Measurements from ENCODE around the gene SERTM2.
A peak's percentile ranks its signal among the peaks of the same experiment; 100 is the strongest.
"Not testable (repeated sequence)": the region's sequence is repeated elsewhere in the genome, so short reads cannot be mapped to it uniquely, and the experiment has no call there.

Gene SERTM2

DNA sequence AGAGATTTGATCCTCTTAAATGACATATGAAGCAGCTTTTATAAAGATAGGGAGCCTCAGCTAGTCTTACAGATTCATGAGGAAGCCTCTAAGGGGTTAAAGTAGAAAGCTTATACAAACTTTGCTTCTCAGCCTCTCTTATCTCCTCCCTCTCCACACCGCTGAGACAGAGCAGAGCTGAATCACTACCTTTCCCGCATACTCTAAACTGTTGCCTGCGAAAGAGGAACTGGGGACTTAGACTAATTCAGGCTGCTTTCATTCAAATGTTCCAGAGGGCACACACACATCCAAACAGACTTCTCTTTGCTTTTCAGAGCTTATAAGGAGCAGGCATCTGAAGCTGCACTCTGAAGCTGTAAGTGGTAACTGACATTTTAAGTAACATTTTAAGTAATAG lies at the start of gene SERTM2:
Gene SERTM2 (plus strand): TSS at position 169 of the 400 bp plus-strand sequence. CDS start 7,213 bp downstream, outside the sequence.
- no peak for DNase-seq

DNA sequence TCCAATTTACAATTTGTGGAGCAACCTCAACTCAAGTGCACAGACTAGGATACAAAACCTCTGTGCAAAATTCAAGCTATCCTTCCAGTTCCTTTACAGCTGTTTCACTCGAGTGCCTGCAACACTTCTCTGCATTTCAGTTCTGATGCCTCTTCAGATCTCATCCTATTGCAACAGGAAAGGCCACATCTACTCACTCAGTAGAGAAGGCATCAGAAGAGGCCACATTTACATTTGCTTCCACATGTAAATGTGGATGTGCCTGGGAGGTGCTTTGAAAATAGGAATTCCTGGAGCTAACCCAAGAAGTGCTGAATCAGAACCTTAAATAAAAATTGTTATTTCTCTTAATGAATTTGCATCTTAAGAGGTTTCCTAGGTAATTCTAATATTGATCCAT lies 45.8 kb upstream of the SERTM2 start:
- no peak for DNase-seq

DNA sequence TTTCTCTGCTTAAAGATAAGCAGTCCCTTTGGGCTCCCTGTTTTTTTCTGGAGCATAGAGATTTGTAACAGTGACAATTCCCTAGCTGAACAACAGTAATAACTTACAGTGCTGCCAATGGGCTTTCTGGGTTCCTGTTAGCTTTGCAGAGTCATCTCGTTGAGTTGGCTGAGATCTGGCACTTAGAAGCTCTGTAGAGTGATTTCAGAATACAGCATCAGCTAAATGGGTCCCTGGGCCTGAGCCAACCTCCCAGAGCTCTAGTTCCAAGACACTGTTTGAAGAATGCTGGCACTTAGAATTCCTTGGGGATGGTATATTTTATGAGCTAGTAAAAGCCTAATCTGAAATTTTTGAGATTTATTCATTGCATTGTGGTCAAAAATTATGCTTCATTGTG lies 43.5 kb upstream of the SERTM2 start:
- no peak for DNase-seq

- DNase-seq, result no peak
Observed at GRCh38 chrX:111470681-111471403, 40.6 kb upstream of the SERTM2 start.

- no peak for DNase-seq
Observed at GRCh38 chrX:111481896-111482295, 29.5 kb upstream of the SERTM2 start.

GRCh38 chrX:111483135-111483534 lies 28.3 kb upstream of the SERTM2 start:
- DNase-seq, result peak; percentile 92

DNA sequence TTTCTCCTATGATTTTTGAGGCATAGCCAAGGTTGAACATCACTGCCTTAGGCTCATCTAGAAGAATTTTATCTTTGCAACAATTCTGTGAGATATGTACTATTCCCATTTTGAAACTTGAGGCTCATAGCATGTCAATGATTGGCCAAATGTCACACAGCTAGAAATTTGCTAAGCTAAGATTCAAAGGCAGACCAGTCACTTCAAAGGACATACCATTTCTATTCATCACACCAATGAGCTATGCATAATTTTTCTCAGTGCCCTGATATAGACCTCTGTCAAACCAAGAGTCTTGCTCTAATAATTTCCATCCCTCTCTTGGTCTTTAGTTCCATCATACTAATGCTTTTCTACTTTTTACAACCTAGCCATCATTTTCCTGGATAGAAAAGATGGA lies 27.6 kb upstream of the SERTM2 start:
- DNase-seq, result no peak

DNA sequence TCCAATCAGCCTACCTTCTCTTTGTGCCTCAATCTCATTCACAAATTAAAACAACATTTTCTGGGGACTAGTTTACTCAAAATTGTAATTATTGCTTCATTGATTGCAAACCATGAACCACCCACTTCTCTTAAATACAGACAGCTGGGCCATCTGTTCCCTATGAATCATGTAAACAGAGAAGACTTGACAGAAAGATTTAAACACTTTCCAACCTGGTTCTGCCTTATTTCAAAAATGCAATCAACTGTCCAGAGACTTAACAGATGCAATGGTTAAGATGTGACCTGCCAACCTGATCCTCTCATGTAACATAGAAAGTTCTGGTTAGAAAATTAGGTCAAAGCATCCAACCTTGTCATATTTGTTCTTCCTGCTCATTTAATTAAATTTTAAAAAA lies 20.8 kb upstream of the SERTM2 start:
- no peak for DNase-seq

DNA sequence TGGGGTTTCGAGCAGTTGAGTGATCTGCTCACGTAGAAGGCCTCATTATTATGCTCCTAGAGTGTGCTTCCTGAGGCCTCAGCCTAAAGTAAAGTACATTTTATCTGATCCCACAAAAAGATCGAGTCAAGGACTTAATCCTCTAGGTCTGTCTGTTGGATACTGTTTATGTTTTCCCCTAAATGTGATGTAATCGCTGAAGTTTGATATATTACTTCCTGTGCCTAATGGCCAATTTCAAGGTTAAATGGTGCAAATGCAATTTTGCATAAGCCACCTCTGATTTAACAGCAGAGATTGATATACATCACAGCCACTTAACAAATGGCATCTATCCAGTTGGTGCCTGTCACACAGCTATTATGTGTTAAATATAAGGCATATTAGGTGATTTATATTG lies 19.4 kb upstream of the SERTM2 start:
- DNase-seq, result no peak

DNA sequence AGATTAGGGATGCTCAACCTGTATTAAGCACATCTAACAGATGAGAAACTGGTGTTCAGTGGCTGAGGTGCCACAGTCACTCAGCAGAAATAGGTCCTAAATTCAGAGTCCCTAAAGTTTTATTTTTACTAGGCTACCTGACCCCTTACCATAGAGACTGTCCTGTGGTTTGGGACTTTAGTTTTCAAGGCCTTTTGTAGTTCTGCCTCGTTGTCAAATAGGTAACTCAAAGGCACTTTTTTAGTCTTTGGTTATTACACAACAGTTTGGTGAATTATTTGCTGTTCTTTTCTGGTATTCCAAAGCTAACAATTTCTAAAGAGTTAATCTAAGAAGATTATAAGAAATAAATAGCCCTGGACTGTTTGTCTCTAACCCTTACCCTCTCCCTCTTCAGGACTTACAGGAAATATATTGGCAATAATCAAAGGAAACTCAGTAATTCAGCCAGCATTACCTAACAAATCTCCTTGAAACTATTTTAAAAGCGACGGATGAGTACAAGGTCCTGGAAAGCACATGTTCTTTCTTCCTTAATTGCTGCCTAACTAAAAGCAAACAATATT lies 12.8 kb upstream of the SERTM2 start:
- no peak for DNase-seq

DNA sequence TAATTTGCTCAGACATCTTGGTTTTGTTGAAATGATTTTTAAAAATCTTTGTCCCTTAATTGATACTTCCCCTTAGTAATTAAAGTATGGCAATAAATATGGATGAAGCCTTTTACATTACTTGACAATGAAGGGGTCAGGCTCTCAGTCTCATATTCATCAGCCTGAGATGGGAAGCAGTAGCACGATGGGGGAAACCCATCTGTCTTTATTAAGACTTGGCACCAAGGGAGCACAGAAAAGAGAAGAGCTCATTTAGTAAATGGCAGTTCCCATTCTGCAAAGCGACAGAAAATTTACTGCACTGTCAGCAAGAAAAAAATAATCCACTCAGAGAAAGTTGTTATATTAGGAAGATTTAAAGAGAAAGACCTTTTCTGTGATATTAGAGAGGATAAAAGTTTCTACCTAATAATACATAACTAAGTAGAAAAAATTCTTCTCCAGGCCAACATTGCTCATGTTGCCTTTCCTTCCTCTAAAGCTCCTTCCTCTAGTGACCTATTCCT lies 7.9 kb upstream of the SERTM2 start:
- DNase-seq, result no peak

GRCh38 chrX:111504941-111505340 lies 6.5 kb upstream of the SERTM2 start:
- DNase-seq, result no peak

DNA sequence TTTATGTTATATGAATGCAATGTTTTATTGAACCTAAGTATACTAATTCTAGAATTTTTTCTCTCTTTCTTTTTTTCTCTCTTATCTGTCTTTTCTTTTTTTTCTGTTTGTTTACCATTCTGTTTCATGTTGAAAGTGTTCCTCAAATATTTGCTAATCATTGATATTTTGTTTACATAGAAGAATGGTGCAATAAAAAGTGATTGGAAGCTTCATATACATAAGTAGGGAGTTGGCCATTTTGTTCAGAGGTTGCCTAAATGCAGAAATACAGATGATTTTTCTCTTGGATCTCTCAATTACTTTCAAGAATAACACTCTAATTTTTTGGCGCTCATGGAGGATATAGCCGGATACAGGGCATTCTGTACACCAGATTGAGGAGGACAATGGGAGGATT lies 5.7 kb upstream of the SERTM2 start:
- DNase-seq, result no peak

- no peak for DNase-seq
Observed at GRCh38 chrX:111506826-111507225, 4.6 kb upstream of the SERTM2 start.

DNA sequence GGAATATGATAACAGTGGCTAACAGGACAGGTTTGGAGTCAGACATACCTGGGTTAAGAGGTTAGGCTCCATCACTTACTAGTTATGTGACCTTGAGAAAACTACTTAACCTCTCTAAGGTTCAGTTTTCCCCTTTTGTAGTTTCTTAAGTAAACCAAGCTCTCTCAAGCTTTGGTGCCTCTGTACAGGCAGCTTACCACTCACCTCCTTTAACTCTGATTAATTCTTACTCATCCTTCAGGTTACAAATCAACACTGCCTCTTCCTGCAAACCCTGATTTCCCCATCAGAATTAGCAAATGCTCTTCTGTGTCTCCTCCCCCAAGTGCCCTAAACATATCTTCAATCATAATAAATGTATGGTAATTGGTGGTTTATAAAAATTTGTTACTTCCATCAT lies 3.5 kb upstream of the SERTM2 start:
- DNase-seq, result no peak

- DNase-seq, result no peak
Observed at GRCh38 chrX:111515298-111515697, 3.9 kb downstream of the SERTM2 start.

DNA sequence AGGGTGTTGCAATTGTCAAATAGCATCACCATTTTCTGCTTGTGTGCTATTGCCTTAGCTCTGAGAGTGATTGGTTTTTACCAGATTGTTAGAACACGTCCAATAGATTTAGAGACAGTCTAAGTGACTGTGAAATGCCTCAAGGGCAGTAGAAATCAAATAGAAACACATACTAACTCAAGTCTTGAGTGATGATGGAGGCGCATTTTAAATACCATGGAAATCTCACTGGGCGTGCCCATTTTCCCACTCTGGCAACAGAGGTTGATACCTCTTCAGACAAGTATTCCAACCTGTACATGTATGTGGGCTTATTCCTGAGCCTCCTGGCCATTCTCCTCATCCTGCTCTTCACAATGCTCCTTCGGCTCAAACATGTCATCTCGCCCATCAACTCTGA lies 7.2 kb downstream of the SERTM2 start:
- no peak for DNase-seq

DNA sequence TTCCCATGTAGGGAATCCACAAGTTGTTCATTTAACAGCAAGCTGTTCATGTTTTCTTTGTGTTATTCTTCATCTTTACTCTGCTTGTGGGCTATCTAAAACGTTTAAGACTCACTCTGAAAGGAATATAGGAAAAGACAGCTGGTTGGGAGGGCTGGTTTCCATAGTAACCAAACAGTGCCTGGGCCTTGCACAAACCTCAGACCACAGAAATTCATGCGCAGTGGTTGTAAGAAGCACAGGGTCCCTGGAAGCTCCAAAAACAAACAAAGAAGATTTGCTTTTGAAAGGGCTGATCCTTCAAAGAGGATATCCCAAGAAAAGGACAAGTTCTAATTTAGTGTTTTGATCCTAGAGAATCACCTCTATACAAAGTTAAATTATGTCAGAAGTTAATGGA lies 7.8 kb downstream of the SERTM2 start:
- no peak for DNase-seq

DNA sequence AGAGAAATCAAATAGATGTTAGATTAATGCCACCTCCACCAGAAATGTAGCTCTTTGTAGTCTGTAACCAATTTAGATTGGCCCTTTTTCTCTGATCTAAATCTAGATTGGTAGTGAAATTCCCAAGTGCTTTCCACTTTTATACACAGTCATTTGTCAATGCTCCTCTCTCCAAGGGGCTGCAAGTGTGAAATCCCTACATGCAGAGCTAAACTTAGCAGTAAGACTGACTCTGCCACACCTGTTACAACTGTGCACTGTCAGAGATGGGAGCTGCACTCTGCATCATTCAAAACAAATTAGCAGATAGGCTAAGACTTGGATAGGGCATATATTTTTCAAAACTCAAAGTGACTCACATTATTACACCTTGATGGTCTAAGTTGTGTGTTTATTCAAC lies 9.1 kb downstream of the SERTM2 start:
- DNase-seq, result no peak

DNA sequence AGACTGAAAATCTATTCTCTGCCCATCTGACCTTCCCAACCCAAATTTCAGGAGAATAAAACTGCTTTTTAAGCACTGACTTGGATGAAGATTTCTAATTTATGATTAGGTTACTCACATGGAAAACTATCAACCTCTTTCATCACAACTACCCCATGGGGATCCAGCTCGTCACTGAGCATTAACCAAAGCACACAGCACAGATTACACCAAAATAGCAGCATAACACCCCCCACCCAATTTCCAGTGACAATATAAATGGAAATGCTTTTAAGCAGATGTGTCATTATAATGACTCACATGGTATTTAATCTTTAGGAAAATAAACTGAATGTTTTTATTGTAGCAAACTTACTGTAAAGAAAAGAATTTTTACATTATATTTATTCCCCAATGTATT lies 9.7 kb downstream of the SERTM2 start:
- no peak for DNase-seq

DNA sequence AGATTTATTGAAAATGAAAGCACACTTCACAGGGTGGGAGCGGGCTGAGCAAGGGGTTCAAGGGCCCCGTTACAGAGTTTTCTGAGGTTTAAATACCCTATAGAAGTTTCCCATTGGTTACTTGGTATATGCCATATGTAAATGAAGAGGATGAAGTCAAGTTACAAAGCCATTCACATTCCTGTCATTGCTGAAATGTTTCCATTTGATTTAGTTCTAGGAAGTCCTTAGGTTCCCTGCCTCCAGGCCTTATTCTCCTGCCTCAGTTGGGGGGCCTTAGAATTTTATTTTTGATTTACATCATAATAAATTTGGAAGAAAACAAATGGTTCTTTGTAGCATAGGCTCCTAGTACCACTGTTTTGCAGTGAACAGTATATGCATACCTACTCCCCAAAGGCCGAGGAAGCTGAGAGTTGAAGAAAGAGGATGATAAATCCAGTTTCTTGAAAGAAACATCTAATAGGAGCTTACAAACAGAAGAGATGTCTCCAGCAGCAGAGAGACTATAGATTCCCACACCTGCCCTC lies 31.8 kb downstream of the SERTM2 start:
- DNase-seq, result no peak

GRCh38 chrX:111549235-111549634 lies 37.8 kb downstream of the SERTM2 start:
- not testable (repeated sequence) for DNase-seq

- DNase-seq, result no peak
Observed at GRCh38 chrX:111555406-111555958, 44.0 kb downstream of the SERTM2 start.

- no peak for DNase-seq
Observed at GRCh38 chrX:111560801-111561200, 49.4 kb downstream of the SERTM2 start.

Measured in NCI-H526 treated with DMSO at 0.1 percent for 48 hours (cell line).